ENCODE results near the gene PLEK. TPM values are rescaled to one million over a fixed set of nuclear protein-coding genes. Genes with fewer than 3 reads are reported as not detected.

Gene PLEK
- total RNA-seq, 1 experiment from 2014 or later, result 0.13 TPM

GRCh38 chr2:68342470-68342869, 22.6 kb upstream of the PLEK start:
- TF ChIP-seq TCF7L2 (IDR thresholded peaks at IDR 0.05; ENCODE audit: low read depth, low read length), result no peak
- no peak for TF ChIP-seq REST (IDR thresholded peaks at IDR 0.05; ENCODE audit: insufficient read depth in 1 of 2, low read depth in 2 of 2, low read length in 1 of 2)
- no peak for TF ChIP-seq SIN3A (IDR thresholded peaks at IDR 0.05; ENCODE audit: borderline replicate concordance, insufficient read depth, low read depth, low read length)
- TF ChIP-seq POLR2AphosphoS5 (IDR thresholded peaks at IDR 0.05; ENCODE audit: low read depth, low read length), result no peak
- intact Hi-C loops (cut with micrococcal nuclease; ENCODE audit: unreplicated experiment), result no loop called here
- Histone ChIP-seq H3K9me3 (ENCODE audit: control insufficient read depth, insufficient read depth, low read depth, low read length) (no peaks in the 10 kb centered on the region), H3K27me3 (ENCODE audit: control insufficient read depth, insufficient read depth, low read length) (peaks cover 22% of the 10 kb centered on the region), H3K4me3 (ENCODE audit: low read depth in 2 of 2, low read length in 2 of 2) (no peak overlapping the region), H3K36me3 (ENCODE audit: control insufficient read depth, insufficient read depth, low read length) (no peaks in the 10 kb centered on the region), H3K4me1 (ENCODE audit: control insufficient read depth, insufficient read depth, low read length) (no peaks in the 10 kb centered on the region), H3K27ac (ENCODE audit: low read length) (no peak overlapping the region)
- in situ Hi-C loops (cut with HindIII; ENCODE audit: low pct_unique_long_range_greater_than_20kb, low sequenced_read_pairs), result no loop called here
- ATAC-seq (no peak), DNase-seq (ENCODE audit: low read depth, low spot score) (no peak)
- CTCF ChIA-PET, result no interaction called here
- POLR2A ChIA-PET, result no interaction called here
- no TSS peak for BruUV-seq (replicated peaks)

- ATAC-seq (no peak), DNase-seq (ENCODE audit: low read depth, low spot score) (no peak)
- Histone ChIP-seq H3K9me3 (ENCODE audit: control insufficient read depth, insufficient read depth, low read depth, low read length) (no peaks in the 10 kb centered on the region), H3K4me1 (ENCODE audit: control insufficient read depth, insufficient read depth, low read length) (no peaks in the 10 kb centered on the region), H3K27me3 (ENCODE audit: control insufficient read depth, insufficient read depth, low read length) (peaks cover 20% of the 10 kb centered on the region), H3K4me3 (ENCODE audit: low read depth in 2 of 2, low read length in 2 of 2) (no peak overlapping the region), H3K27ac (ENCODE audit: low read length) (no peak overlapping the region), H3K36me3 (ENCODE audit: control insufficient read depth, insufficient read depth, low read length) (no peaks in the 10 kb centered on the region)
- POLR2A ChIA-PET, result no interaction called here
- BruUV-seq (replicated peaks), result no TSS peak
- TF ChIP-seq TCF7L2 (IDR thresholded peaks at IDR 0.05; ENCODE audit: low read depth, low read length) (no peak), REST (IDR thresholded peaks at IDR 0.05; ENCODE audit: insufficient read depth in 1 of 2, low read depth in 2 of 2, low read length in 1 of 2) (no peak)
- in situ Hi-C loops (cut with HindIII; ENCODE audit: low pct_unique_long_range_greater_than_20kb, low sequenced_read_pairs) (no loop called here), intact Hi-C loops (cut with micrococcal nuclease; ENCODE audit: unreplicated experiment) (no loop called here)
- CTCF ChIA-PET, result no interaction called here
These were observed 21.1 kb upstream of the PLEK start for GRCh38 chr2:68344031-68344430.

- BruUV-seq (replicated peaks), result no TSS peak
- Histone ChIP-seq H3K27me3 (ENCODE audit: control insufficient read depth, insufficient read depth, low read length) (peaks cover 15% of the 10 kb centered on the region), H3K4me1 (ENCODE audit: control insufficient read depth, insufficient read depth, low read length) (no peaks in the 10 kb centered on the region), H3K9me3 (ENCODE audit: control insufficient read depth, insufficient read depth, low read depth, low read length) (no peaks in the 10 kb centered on the region), H3K27ac (ENCODE audit: low read length) (no peak overlapping the region), H3K36me3 (ENCODE audit: control insufficient read depth, insufficient read depth, low read length) (no peaks in the 10 kb centered on the region), H3K4me3 (ENCODE audit: low read depth in 2 of 2, low read length in 2 of 2) (no peak overlapping the region)
- TF ChIP-seq SIN3A (IDR thresholded peaks at IDR 0.05; ENCODE audit: borderline replicate concordance, insufficient read depth, low read depth, low read length) (no peak), CTCF (IDR thresholded peaks at IDR 0.05) (no peak), POLR2AphosphoS5 (IDR thresholded peaks at IDR 0.05; ENCODE audit: low read depth, low read length) (no peak), TCF7L2 (IDR thresholded peaks at IDR 0.05; ENCODE audit: low read depth, low read length) (no peak), REST (IDR thresholded peaks at IDR 0.05; ENCODE audit: insufficient read depth in 1 of 2, low read depth in 2 of 2, low read length in 1 of 2) (no peak)
- no peak for DNase-seq (ENCODE audit: low read depth, low spot score)
- intact Hi-C loops (cut with micrococcal nuclease; ENCODE audit: unreplicated experiment) (no loop called here), in situ Hi-C loops (cut with HindIII; ENCODE audit: low pct_unique_long_range_greater_than_20kb, low sequenced_read_pairs) (no loop called here)
- POLR2A ChIA-PET, result no interaction called here
- ATAC-seq, result no peak
- CTCF ChIA-PET, result no interaction called here
These were observed 19.8 kb upstream of the PLEK start for GRCh38 chr2:68345129-68345875.
